H9 (cell line): ENCODE measurements around the gene MLPH. TPM values are rescaled to one million over a fixed set of nuclear protein-coding genes. Genes with fewer than 3 reads are reported as not detected.

Experiments used
- DNase-seq: peaks from one replicate; pipeline ENCODE4 v3.0.0-alpha.2; 2017
- H2AFZ ChIP-seq: one replicate; pipeline ENCODE4 v1.6.1; 2013; ENCODE audit warnings: mild to moderate bottlenecking, low read length, control low read depth, moderate library complexity
- H2AK5ac ChIP-seq: 2 replicates; pipeline ENCODE4 v1.6.1; 2013; ENCODE audit warnings: low read length, control low read depth, mixed read lengths; ENCODE audit not compliant: insufficient read length
- H2BK120ac ChIP-seq: one replicate; pipeline ENCODE4 v1.6.1; 2013; ENCODE audit warnings: low read depth, mild to moderate bottlenecking, low read length, control low read depth, inconsistent platforms; ENCODE audit not compliant: poor library complexity, severe bottlenecking
- H2BK12ac ChIP-seq: 2 replicates; pipeline ENCODE4 v1.6.1; 2013; ENCODE audit warnings: low read length, control low read depth, mixed read lengths, low read depth; ENCODE audit not compliant: insufficient read length
- H2BK15ac ChIP-seq: 2 replicates; pipeline ENCODE4 v1.6.1; 2013; ENCODE audit warnings: low read depth, low read length, control low read depth
- H2BK20ac ChIP-seq: one replicate; pipeline ENCODE4 v1.6.1; 2013; ENCODE audit warnings: low read depth, mild to moderate bottlenecking, low read length, control low read depth, inconsistent platforms; ENCODE audit not compliant: poor library complexity, severe bottlenecking
- H2BK5ac ChIP-seq: 2 replicates; pipeline ENCODE4 v1.6.1; 2013; ENCODE audit warnings: low read length, control low read depth, mixed read lengths; ENCODE audit not compliant: insufficient read length
- H3K14ac ChIP-seq: 2 replicates; pipeline ENCODE4 v1.6.1; 2013; ENCODE audit warnings: low read length, control low read depth; ENCODE audit not compliant: insufficient read depth
- H3K18ac ChIP-seq: 2 replicates; pipeline ENCODE4 v1.6.1; 2013; ENCODE audit warnings: low read depth, mild to moderate bottlenecking, mixed read lengths, low read length, control low read depth; ENCODE audit not compliant: insufficient read length
- H3K23ac ChIP-seq: 2 replicates; pipeline ENCODE4 v1.6.1; 2013; ENCODE audit warnings: low read length, control low read depth, mixed read lengths, low read depth; ENCODE audit not compliant: insufficient read length
- H3K23me2 ChIP-seq: 2 replicates; pipeline ENCODE4 v1.6.1; 2013; ENCODE audit warnings: low read depth, mild to moderate bottlenecking, mixed read lengths, low read length, control low read depth; ENCODE audit not compliant: insufficient read length, poor library complexity, severe bottlenecking
- H3K27ac ChIP-seq: 2 replicates; pipeline ENCODE4 v1.5.1; 2013; ENCODE audit warnings: low read length, control low read depth, mixed read lengths, low read depth; ENCODE audit not compliant: insufficient read length
- H3K27me3 ChIP-seq: 2 replicates; pipeline ENCODE4 v1.6.1; 2013; ENCODE audit warnings: low read length, control low read depth, inconsistent platforms; ENCODE audit not compliant: insufficient read depth
- H3K4ac ChIP-seq: 2 replicates; pipeline ENCODE4 v1.6.1; 2013; ENCODE audit warnings: low read depth, mild to moderate bottlenecking, control low read depth, inconsistent platforms, low read length, moderate library complexity
- H3K4me1 ChIP-seq: 2 replicates; pipeline ENCODE4 v1.6.1; 2013; ENCODE audit warnings: low read length, control low read depth, inconsistent platforms; ENCODE audit not compliant: insufficient read depth
- H3K4me2 ChIP-seq: 2 replicates; pipeline ENCODE4 v1.6.1; 2013; ENCODE audit warnings: low read length, control low read depth, mixed read lengths; ENCODE audit not compliant: insufficient read length, insufficient read depth
- H3K56ac ChIP-seq: 2 replicates; pipeline ENCODE4 v1.6.1; 2013; ENCODE audit warnings: low read depth, mild to moderate bottlenecking, mixed read lengths, low read length, control low read depth; ENCODE audit not compliant: insufficient read length
- H3K79me1 ChIP-seq: 2 replicates; pipeline ENCODE4 v1.6.1; 2013; ENCODE audit warnings: low read depth, mild to moderate bottlenecking, moderate library complexity, low read length, control low read depth, inconsistent platforms; ENCODE audit not compliant: insufficient read depth, poor library complexity, severe bottlenecking
- H3K79me2 ChIP-seq: 2 replicates; pipeline ENCODE4 v1.6.1; 2013; ENCODE audit warnings: low read length, control low read depth, inconsistent platforms; ENCODE audit not compliant: insufficient read depth
- H3K9ac ChIP-seq: 2 replicates; pipeline ENCODE4 v1.6.1; 2013; ENCODE audit warnings: low read length, control low read depth, mixed read lengths; ENCODE audit not compliant: insufficient read length; ENCODE audit errors: extremely low read depth
- H3K9me3 ChIP-seq: one replicate; pipeline ENCODE4 v1.6.1; 2013; ENCODE audit warnings: low read depth, low read length, inconsistent platforms; ENCODE audit not compliant: control insufficient read depth
- H3T11ph ChIP-seq: one replicate; pipeline ENCODE4 v1.6.1; 2013; ENCODE audit warnings: mild to moderate bottlenecking, low read length, control low read depth, inconsistent platforms
- H4K20me1 ChIP-seq: one replicate; pipeline ENCODE4 v1.6.1; 2013; ENCODE audit not compliant: control insufficient read depth, insufficient read length, insufficient read depth
- H4K5ac ChIP-seq: 2 replicates; pipeline ENCODE4 v1.6.1; 2013; ENCODE audit warnings: low read depth, mild to moderate bottlenecking, mixed read lengths, low read length, control low read depth; ENCODE audit not compliant: insufficient read length
- H4K8ac ChIP-seq: replicated peaks from 2 replicates; pipeline ENCODE4 v1.6.1; 2013; ENCODE audit warnings: low read length, control low read depth, mixed read lengths, low read depth; ENCODE audit not compliant: insufficient read length
- H4K91ac ChIP-seq: 2 replicates; pipeline ENCODE4 v1.6.1; 2013; ENCODE audit warnings: low read depth, mild to moderate bottlenecking, moderate library complexity, mixed read lengths, low read length, control low read depth; ENCODE audit not compliant: insufficient read length
- H3K27ac Mint-ChIP-seq, 3 experiments: 2 replicates in 2 of 3; 3 replicates in 1 of 3; pipeline ENCODE4 v1.8.0; 2020 to 2021; ENCODE audit warnings: mixed read lengths in 3 of 3, mild to moderate bottlenecking in 1 of 3, moderate library complexity in 1 of 3
- H3K27me3 Mint-ChIP-seq: 2 replicates; pipeline ENCODE4 v1.8.0; 2021; ENCODE audit warnings: low read depth, mild to moderate bottlenecking, moderate library complexity, mixed read lengths
- H3K36me3 Mint-ChIP-seq, 3 experiments: 2 replicates in 2 of 3; 3 replicates in 1 of 3; pipeline ENCODE4 v1.8.0; 2020 to 2021; ENCODE audit warnings: low read depth in 3 of 3, mixed read lengths in 3 of 3; ENCODE audit not compliant: insufficient read depth in 1 of 3
- H3K4me1 Mint-ChIP-seq, 2 experiments: 2 replicates each; pipeline ENCODE4 v1.8.0; 2020; ENCODE audit warnings: mixed read lengths in 2 of 2
- H3K4me3 Mint-ChIP-seq, 2 experiments: 2 replicates in 1 of 2; 3 replicates in 1 of 2; pipeline ENCODE4 v1.8.0; 2020 to 2021; ENCODE audit warnings: mild to moderate bottlenecking in 2 of 2, mixed read lengths in 2 of 2, moderate library complexity in 1 of 2
- H3K9me3 Mint-ChIP-seq, 2 experiments: 2 replicates in 1 of 2; 3 replicates in 1 of 2; pipeline ENCODE4 v1.8.0; 2020; ENCODE audit warnings: mild to moderate bottlenecking in 2 of 2, mixed read lengths in 2 of 2, moderate library complexity in 1 of 2
- WGBS: extraction: QIAGEN DNeasy Blood & Tissue Kit; methylation state at CpG from one replicate; pipeline ENCODE4 v1.1.7; 2013; ENCODE audit warnings: missing lambda C conversion rate, low lambda C conversion rate, mixed read lengths; ENCODE audit not compliant: insufficient read length; ENCODE audit errors: extremely low coverage; 5-methylcytosine and 5-hydroxymethylcytosine counted together
- total RNA-seq: library from RNA; stranded (reverse); gene quantifications from 2 replicates; pipeline ENCODE4 v1.2.1, GENCODE V29; 2021
- TF ChIP-seq, protein P1 (sequence below): fragments of 200-600 bp; sonication (generic); conservative IDR thresholded peaks from 3 replicates; pipeline ENCODE4 v1.8.0; 2021; ENCODE audit warnings: antibody characterized with exemption, mild to moderate bottlenecking

The MLPH gene
- total RNA-seq, 1 experiment from 2014 or later = 3.4 TPM

DNA sequence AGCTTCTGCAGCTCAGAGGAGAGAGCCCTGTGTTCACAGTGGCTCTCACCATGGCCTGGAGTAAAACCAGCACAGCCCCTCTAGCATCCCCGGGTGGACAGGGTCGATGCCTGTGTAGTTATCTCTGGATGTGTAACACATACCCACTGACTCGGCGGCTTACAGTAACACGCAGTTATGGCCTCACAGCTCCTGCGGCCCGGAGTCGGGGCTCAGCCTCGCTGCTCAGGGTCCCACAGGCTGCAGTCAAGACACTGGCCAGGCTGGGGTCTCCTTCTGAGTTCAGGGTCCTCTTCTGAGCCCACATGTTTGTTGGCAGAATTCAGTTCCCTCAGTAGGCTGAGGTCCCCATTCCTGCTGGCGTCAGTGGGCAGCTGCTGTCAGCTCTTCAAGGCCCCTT is 106.0 kb downstream of the MLPH start:
- H3K9me3 Mint-ChIP-seq = 0 out of 5 replicates have a peak, but pooled peaks cover 0 to 3% of the 10 kb centered on the region in 2 experiments
- peaks cover 68 to 78% of the 10 kb centered on the region in 2 experiments for H3K4me1 Mint-ChIP-seq
- H4K5ac ChIP-seq = no peak overlapping the region

More for the DNA sequence above, 106.0 kb downstream of the MLPH start:
- peak overlapping the region in 1 of 3 experiments; percentile 83; a peak in 2 of 7 replicates for H3K27ac Mint-ChIP-seq
- no peak overlapping the region for H2AK5ac ChIP-seq
- no peak overlapping the region for H2BK120ac ChIP-seq
- TF ChIP-seq, protein P1, sequence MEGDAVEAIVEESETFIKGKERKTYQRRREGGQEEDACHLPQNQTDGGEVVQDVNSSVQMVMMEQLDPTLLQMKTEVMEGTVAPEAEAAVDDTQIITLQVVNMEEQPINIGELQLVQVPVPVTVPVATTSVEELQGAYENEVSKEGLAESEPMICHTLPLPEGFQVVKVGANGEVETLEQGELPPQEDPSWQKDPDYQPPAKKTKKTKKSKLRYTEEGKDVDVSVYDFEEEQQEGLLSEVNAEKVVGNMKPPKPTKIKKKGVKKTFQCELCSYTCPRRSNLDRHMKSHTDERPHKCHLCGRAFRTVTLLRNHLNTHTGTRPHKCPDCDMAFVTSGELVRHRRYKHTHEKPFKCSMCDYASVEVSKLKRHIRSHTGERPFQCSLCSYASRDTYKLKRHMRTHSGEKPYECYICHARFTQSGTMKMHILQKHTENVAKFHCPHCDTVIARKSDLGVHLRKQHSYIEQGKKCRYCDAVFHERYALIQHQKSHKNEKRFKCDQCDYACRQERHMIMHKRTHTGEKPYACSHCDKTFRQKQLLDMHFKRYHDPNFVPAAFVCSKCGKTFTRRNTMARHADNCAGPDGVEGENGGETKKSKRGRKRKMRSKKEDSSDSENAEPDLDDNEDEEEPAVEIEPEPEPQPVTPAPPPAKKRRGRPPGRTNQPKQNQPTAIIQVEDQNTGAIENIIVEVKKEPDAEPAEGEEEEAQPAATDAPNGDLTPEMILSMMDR = no peak
- no peak overlapping the region for H2AFZ ChIP-seq
- no peaks in the 10 kb centered on the region for H3K9me3 ChIP-seq
- H3K36me3 Mint-ChIP-seq = peaks cover 0 to 3% (median 0%) of the 10 kb centered on the region in 3 experiments; a peak in 4 of 7 replicates
- no peak overlapping the region for H2BK15ac ChIP-seq
- no peak overlapping the region for H3K56ac ChIP-seq
- no peak overlapping the region for H3K23ac ChIP-seq
- H3K18ac ChIP-seq = no peak overlapping the region
- H4K20me1 ChIP-seq = no peaks in the 10 kb centered on the region
- no peak overlapping the region for H3T11ph ChIP-seq
- H4K91ac ChIP-seq = no peak overlapping the region
- H3K9ac ChIP-seq = no peak overlapping the region
- peaks cover 14% of the 10 kb centered on the region; the same call in 1 of the 2 replicates for H3K4me1 ChIP-seq
- H4K8ac ChIP-seq = no peak overlapping the region
- H3K27me3 Mint-ChIP-seq = peaks cover 2% of the 10 kb centered on the region; the same call in 1 of the 2 replicates
- no peaks in the 10 kb centered on the region for H3K79me1 ChIP-seq
- H3K4me2 ChIP-seq = no peak overlapping the region
- no peak overlapping the region for H3K4me3 Mint-ChIP-seq
- WGBS = no CpG with 5 or more reads among the region's 10 CpGs
- H3K27me3 ChIP-seq = no peaks in the 10 kb centered on the region
- no peak for DNase-seq
- H3K14ac ChIP-seq = no peak overlapping the region
- H2BK5ac ChIP-seq = no peak overlapping the region
- no peak overlapping the region for H3K4ac ChIP-seq
- H3K27ac ChIP-seq = no peak overlapping the region
- peaks cover 4% of the 10 kb centered on the region for H3K23me2 ChIP-seq
- H3K79me2 ChIP-seq = peaks cover 20% of the 10 kb centered on the region; the same call in 1 of the 2 replicates
- H2BK20ac ChIP-seq = no peak overlapping the region
- H2BK12ac ChIP-seq = no peak overlapping the region
